Astrocyte of the cerebellum (primary cell): ENCODE results near the gene ENOSF1.

Source experiments
- DNase-seq: peaks from one replicate; pipeline ENCODE4 v3.0.0-alpha.2; 2011; ENCODE audit warnings: low read depth
- H3K4me3 ChIP-seq: 2 replicates; pipeline ENCODE4 v1.5.1; 2011; ENCODE audit warnings: mild to moderate bottlenecking, low read depth, low read length, moderate library complexity
- CTCF ChIP-seq: IDR thresholded peaks from 2 replicates; pipeline ENCODE4 v1.5.1; 2012; ENCODE audit warnings: low read length, low read depth, moderate library complexity, mild to moderate bottlenecking; ENCODE audit errors: missing control alignments
- in situ Hi-C: cut with HindIII; loops from 2 replicates; pipeline ENCODE4 v1.10.0; 2017; ENCODE audit warnings: low sequenced_read_pairs

ENOSF1 gene

GRCh38 chr18:717003-717402, 4.6 kb upstream of the ENOSF1 start:
- in situ Hi-C loops: no loop called here
- no peak overlapping the region for H3K4me3 ChIP-seq
- no peak for TF ChIP-seq CTCF
- no peak for DNase-seq

- in situ Hi-C loops: no loop called here
- H3K4me3 ChIP-seq: no peak overlapping the region
- no peak for TF ChIP-seq CTCF
- peak; percentile 60 for DNase-seq
Observed at GRCh38 chr18:715626-716025, 3.2 kb upstream of the ENOSF1 start.

- no peak for TF ChIP-seq CTCF
- H3K4me3 ChIP-seq: peak overlapping the region; percentile 68
- DNase-seq: no peak
- in situ Hi-C loops: no loop called here
Observed at GRCh38 chr18:713135-713490, 683 bp upstream of the ENOSF1 start.

- H3K4me3 ChIP-seq: peak overlapping the region; percentile 68
- peak; percentile 69 for DNase-seq
- in situ Hi-C loops: no loop called here
- no peak for TF ChIP-seq CTCF
Observed at GRCh38 chr18:711657-712400, 601 bp downstream of the ENOSF1 start.

GRCh38 chr18:711310-711656, 1.1 kb downstream of the ENOSF1 start:
- no peak for TF ChIP-seq CTCF
- in situ Hi-C loops: no loop called here
- no peak for DNase-seq
- H3K4me3 ChIP-seq: peak overlapping the region; percentile 68

GRCh38 chr18:710418-711300, 1.8 kb downstream of the ENOSF1 start:
- peak overlapping the region; percentile 68 for H3K4me3 ChIP-seq
- DNase-seq: no peak
- no peak for TF ChIP-seq CTCF
- in situ Hi-C loops: no loop called here
